Spleen (tissue), 11 donors: ENCODE data around the gene SLITRK6. TPM values are rescaled to one million over a fixed set of nuclear protein-coding genes. Genes with fewer than 3 reads are reported as not detected.

Experiments used
- DNase-seq: peaks from one replicate; pipeline ENCODE4 v3.0.0-alpha.2; 2020
- H3K27ac ChIP-seq, 8 donors: fragments of 200-600 bp; sonication (generic) in 7 of 8; 1 replicate in 4 of 8; 2 replicates in 4 of 8; pipeline versions ENCODE4 v1.5.0 to v1.8.0; 2016 to 2021; ENCODE audit warnings: inconsistent platforms in 4 of 8, mild to moderate bottlenecking in 4 of 8, moderate library complexity in 1 of 8
- H3K27me3 ChIP-seq, 7 donors: fragments of 200-600 bp; sonication (generic) in 6 of 7; replicated peaks in 1 of 7; 1 replicate in 4 of 7; 2 replicates in 3 of 7; pipeline versions ENCODE4 v1.5.0 to v1.8.0; 2016 to 2021; ENCODE audit warnings: inconsistent platforms in 3 of 7, mild to moderate bottlenecking in 1 of 7
- H3K36me3 ChIP-seq, 6 donors: fragments of 200-600 bp; sonication (generic) in 5 of 6; 1 replicate in 4 of 6; 2 replicates in 2 of 6; pipeline versions ENCODE4 v1.5.0 to v1.8.0; 2016 to 2021; ENCODE audit warnings: inconsistent platforms in 2 of 6
- H3K4me1 ChIP-seq, 6 donors: fragments of 200-600 bp; sonication (generic) in 5 of 6; 1 replicate in 3 of 6; 2 replicates in 3 of 6; pipeline versions ENCODE4 v1.5.0 to v1.8.0; 2016 to 2021; ENCODE audit warnings: inconsistent platforms in 3 of 6
- H3K4me3 ChIP-seq, 8 donors: fragments of 200-600 bp; sonication (generic) in 7 of 8; 1 replicate in 4 of 8; 2 replicates in 4 of 8; pipeline versions ENCODE4 v1.5.0 to v1.8.0; 2016 to 2021; ENCODE audit warnings: inconsistent platforms in 4 of 8, mild to moderate bottlenecking in 4 of 8, moderate library complexity in 2 of 8
- H3K9me3 ChIP-seq, 8 donors: fragments of 200-600 bp; sonication (generic) in 7 of 8; 1 replicate in 4 of 8; 2 replicates in 4 of 8; pipeline versions ENCODE4 v1.5.0 to v1.8.0; 2016 to 2021; ENCODE audit warnings: inconsistent platforms in 4 of 8
- CTCF ChIP-seq, 11 experiments: fragments of 200-600 bp in 7 of 11; fragments of 450-650 bp in 4 of 11; sonication (generic) in 4 of 11; IDR thresholded peaks in 8 of 11; conservative IDR thresholded peaks in 3 of 11; 1 replicate in 7 of 11; 2 replicates in 4 of 11; pipeline versions ENCODE4 v1.4.0 to v1.8.0; 2016 to 2021; ENCODE audit warnings: antibody characterized with exemption in 11 of 11, inconsistent platforms in 4 of 11, mild to moderate bottlenecking in 1 of 11
- POLR2A ChIP-seq, 3 donors: fragments of 450-650 bp; IDR thresholded peaks; one replicate each; pipeline ENCODE4 v1.5.1; 2017; ENCODE audit warnings: antibody characterized with exemption in 3 of 3, mild to moderate bottlenecking in 1 of 3
- POLR2AphosphoS5 ChIP-seq, 3 donors: sonication (generic); formaldehyde crosslinking; IDR thresholded peaks; one replicate each; pipeline ENCODE4 v1.5.1; 2017; ENCODE audit warnings: antibody characterized with exemption in 3 of 3
- WGBS, 5 donors: extraction: QIAGEN DNeasy Blood & Tissue Kit in 3 of 5; methylation state at CpG; one replicate each; pipeline versions ENCODE4 v1.1.5 to v1.1.7; 2013 to 2018; 5-methylcytosine and 5-hydroxymethylcytosine counted together
- intact Hi-C: fragments of 100-400 bp; cut with DNase I; formaldehyde crosslinking; loops from one replicate; pipeline ENCODE4 v1.15.0; 2023; ENCODE audit warnings: low total_unique reads
- polyA plus RNA-seq, 3 donors: library from polyadenylated mRNA; stranded (reverse); fragments of 200-250 nt; gene quantifications; one replicate each; pipeline ENCODE4 v1.2.1, GENCODE V29; 2013
- total RNA-seq, 7 donors: library from RNA; depleted of rRNA in 3 of 7; stranded (reverse); fragments of >200 nt in 3 of 7; fragmentation: NEBNext Ultra II Directional in 4 of 7; extraction: Animal tissue kit (Norgen Biotek cat#: 25700) in 4 of 7; gene quantifications; one replicate each; pipeline versions ENCODE4 v1.1.0 to v1.2.1, GENCODE V29; 2016 to 2021
- donor health status: healthy with polysubstance abuse.
- donor health status: DM: no; HTN: no; CAD: no; lungs with moderate emphysema.
- donor health status: DM: no; HTN: no; CAD: no.
- donor health status: Bipolar disorder and iron deficiency.
- donor health status: healthy.
- donor health status: DM: no; HTN: no; CAD: no.
- donor health status: DM: yes; HTN: yes; CAD: no.

SLITRK6 gene
- total and polyA plus RNA-seq, 10 donors: 0.02 to 0.20 (median 0.02) TPM; not detected in 7

DNA sequence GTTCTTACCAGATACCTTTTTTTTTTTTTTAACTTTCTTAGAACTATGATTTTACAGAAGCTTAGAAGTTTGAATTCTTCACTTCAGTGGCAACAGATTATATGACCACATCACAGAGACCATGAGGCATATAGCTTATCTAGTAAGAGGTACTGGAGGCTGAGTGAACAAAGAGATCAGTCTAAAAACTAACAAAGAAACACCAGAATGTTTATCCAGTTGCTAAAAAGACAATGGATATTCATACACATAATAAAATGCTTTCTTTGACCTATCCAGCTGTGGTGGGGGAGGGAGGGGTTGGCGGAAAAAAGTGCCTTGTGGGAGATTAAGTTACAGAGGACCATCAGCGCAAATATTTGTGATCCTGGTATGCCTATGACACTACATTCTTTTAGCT is 34.7 kb upstream of the SLITRK6 start:
- intact Hi-C loops: no loop called here
- H3K36me3 ChIP-seq: no peaks in the 10 kb centered on the region
- no peak overlapping the region for H3K27ac ChIP-seq
- no peaks in the 10 kb centered on the region for H3K9me3 ChIP-seq
- H3K4me3 ChIP-seq: no peak overlapping the region
- DNase-seq: no peak
- 85 to 95% (median 90%) methylated on average over 2 of the region's 2 CpGs for WGBS, 5 donors
- TF ChIP-seq POLR2A (IDR thresholded peaks at IDR 0.05) (no peak), CTCF (IDR thresholded peaks at IDR 0.05 in 8 of 11, conservative IDR thresholded peaks at IDR 0.05 in 3 of 11) (no peak), POLR2AphosphoS5 (IDR thresholded peaks at IDR 0.05) (no peak)
- H3K4me1 ChIP-seq: no peaks in the 10 kb centered on the region
- no peaks in the 10 kb centered on the region for H3K27me3 ChIP-seq

- TF ChIP-seq POLR2AphosphoS5 (IDR thresholded peaks at IDR 0.05) (no peak), CTCF (IDR thresholded peaks at IDR 0.05 in 8 of 11, conservative IDR thresholded peaks at IDR 0.05 in 3 of 11) (peak in 6 of 11 experiments; percentile 43 to 68 (median 58))
- 58 to 75% (median 66%) methylated on average over 2 of the region's 2 CpGs for WGBS, 5 donors
- no peak overlapping the region for H3K27ac ChIP-seq
- no peaks in the 10 kb centered on the region for H3K36me3 ChIP-seq
- intact Hi-C loops: no loop called here
- no peak for DNase-seq
- H3K9me3 ChIP-seq: no peaks in the 10 kb centered on the region
- H3K4me1 ChIP-seq: no peaks in the 10 kb centered on the region
- no peaks in the 10 kb centered on the region for H3K27me3 ChIP-seq
- no peak overlapping the region for H3K4me3 ChIP-seq
Measured at GRCh38 chr13:85828094-85828684, 29.0 kb upstream of the SLITRK6 start.

DNA sequence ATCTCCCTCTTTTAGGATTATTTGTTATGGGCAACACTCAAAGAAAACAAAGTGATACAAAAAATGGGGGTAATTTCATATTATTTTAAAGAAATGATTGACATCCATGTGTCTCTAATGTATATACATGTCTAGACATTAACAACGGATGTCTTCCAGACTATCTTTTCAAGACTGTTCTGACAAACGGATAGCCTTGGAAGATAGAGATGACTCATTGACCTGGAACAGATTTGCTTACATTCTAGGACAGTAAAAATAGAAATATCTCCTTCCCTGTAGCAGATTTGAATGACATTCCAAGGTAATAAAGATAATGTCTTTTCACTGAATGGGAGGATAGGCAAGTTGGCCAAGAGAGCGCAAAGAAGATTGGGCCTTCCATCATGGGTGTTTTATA is 26.2 kb upstream of the SLITRK6 start:
- 60 to 84% (median 76%) methylated on average over 3 of the region's 3 CpGs for WGBS, 5 donors
- Histone ChIP-seq H3K9me3 (no peaks in the 10 kb centered on the region), H3K4me3 (no peak overlapping the region), H3K27me3 (no peaks in the 10 kb centered on the region), H3K27ac (no peak overlapping the region), H3K36me3 (no peaks in the 10 kb centered on the region), H3K4me1 (no peaks in the 10 kb centered on the region)
- DNase-seq: no peak
- intact Hi-C loops: no loop called here
- TF ChIP-seq POLR2AphosphoS5 (IDR thresholded peaks at IDR 0.05) (no peak), CTCF (IDR thresholded peaks at IDR 0.05 in 8 of 11, conservative IDR thresholded peaks at IDR 0.05 in 3 of 11) (no peak), POLR2A (IDR thresholded peaks at IDR 0.05) (no peak)

DNA sequence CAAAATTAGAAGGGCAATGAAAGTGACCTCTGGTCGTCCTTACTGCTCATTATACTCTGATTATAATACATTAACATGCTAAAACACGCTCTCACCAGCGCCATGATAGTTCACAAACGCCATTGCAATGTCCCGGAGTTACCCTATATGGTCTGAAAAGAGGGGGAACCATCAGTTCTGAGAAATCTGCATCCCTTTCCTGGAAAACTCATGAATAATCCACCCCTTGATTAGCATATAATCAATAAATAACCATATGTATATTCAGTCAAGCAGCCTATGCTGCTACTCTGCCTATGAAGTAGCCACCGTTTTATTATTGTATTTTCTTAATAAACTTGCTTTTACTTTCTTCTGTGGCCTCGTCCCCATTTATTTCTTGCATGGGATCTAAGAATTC is 24.6 kb upstream of the SLITRK6 start:
- TF ChIP-seq POLR2A (IDR thresholded peaks at IDR 0.05) (no peak), POLR2AphosphoS5 (IDR thresholded peaks at IDR 0.05) (no peak), CTCF (IDR thresholded peaks at IDR 0.05 in 8 of 11, conservative IDR thresholded peaks at IDR 0.05 in 3 of 11) (no peak)
- DNase-seq: no peak
- intact Hi-C loops: no loop called here
- Histone ChIP-seq H3K9me3 (no peaks in the 10 kb centered on the region), H3K27me3 (no peaks in the 10 kb centered on the region), H3K4me1 (no peaks in the 10 kb centered on the region), H3K36me3 (no peaks in the 10 kb centered on the region), H3K4me3 (no peak overlapping the region), H3K27ac (no peak overlapping the region)
- WGBS, 5 donors: 82 to 90% (median 88%) methylated on average over 7 of the region's 7 CpGs
